ENCODE results near the gene SESTD1. TPM values are rescaled to one million over a fixed set of nuclear protein-coding genes. Genes with fewer than 3 reads are reported as not detected.
"Not testable (repeated sequence)": the region's sequence is repeated elsewhere in the genome, so short reads cannot be mapped to it uniquely, and the experiment has no call there.

Gene SESTD1
- total RNA-seq, 2 experiments from 2014 or later = 2.6 to 2.8 TPM

- POLR2A ChIA-PET = no interaction called here
- CTCF ChIA-PET = no interaction called here
Measured at GRCh38 chr2:179270689-179271088, 6.1 kb upstream of the SESTD1 start.

GRCh38 chr2:179268277-179268925, 3.8 kb upstream of the SESTD1 start:
- CTCF ChIA-PET = no interaction called here
- POLR2A ChIA-PET = interaction anchor here (0.6 to 0.7 kb wide), 2 partner anchors 30 to 723 kb away, joined by 3 to 6 read pairs; no protein-coding TSS in a partner anchor

- CTCF ChIA-PET = no interaction called here
Measured at GRCh38 chr2:179266271-179266670, 1.6 kb upstream of the SESTD1 start.

GRCh38 chr2:179265082-179265510, 464 bp upstream of the SESTD1 start:
- CTCF ChIA-PET = no interaction called here
- POLR2A ChIA-PET = no interaction called here

More at GRCh38 chr2:179266271-179266670, 1.6 kb upstream of the SESTD1 start:
- POLR2A ChIA-PET = no interaction called here

- POLR2A ChIA-PET = interaction anchor here (0.6 kb wide), 1 partner anchor 101 kb away, joined by 5 read pairs; no protein-coding TSS in a partner anchor
Measured at GRCh38 chr2:179263446-179264367, 925 bp downstream of the SESTD1 start.

GRCh38 chr2:179263015-179263414, 1.6 kb downstream of the SESTD1 start:
- POLR2A ChIA-PET = interaction anchor here (0.6 kb wide), 1 partner anchor 100 kb away, joined by 5 read pairs; no protein-coding TSS in a partner anchor

More at GRCh38 chr2:179263446-179264367, 925 bp downstream of the SESTD1 start:
- CTCF ChIA-PET = no interaction called here

GRCh38 chr2:179262077-179262660, 2.5 kb downstream of the SESTD1 start:
- POLR2A ChIA-PET = no interaction called here
- CTCF ChIA-PET = no interaction called here

More at GRCh38 chr2:179263015-179263414, 1.6 kb downstream of the SESTD1 start:
- CTCF ChIA-PET = no interaction called here

- POLR2A ChIA-PET = no interaction called here
- CTCF ChIA-PET = no interaction called here
Measured at GRCh38 chr2:179261151-179261825, 3.3 kb downstream of the SESTD1 start.

- ChIA-PET POLR2A (no interaction called here), CTCF (no interaction called here)
Measured at GRCh38 chr2:179260224-179260623, 4.4 kb downstream of the SESTD1 start.

GRCh38 chr2:179255129-179255528, 9.5 kb downstream of the SESTD1 start:
- ChIA-PET POLR2A (no interaction called here), CTCF (no interaction called here)

GRCh38 chr2:179253226-179253625, 11.4 kb downstream of the SESTD1 start:
- ChIA-PET POLR2A (no interaction called here), CTCF (no interaction called here)

GRCh38 chr2:179252423-179252822, 12.2 kb downstream of the SESTD1 start:
- CTCF ChIA-PET = no interaction called here
- POLR2A ChIA-PET = no interaction called here

GRCh38 chr2:179251870-179252269, 12.8 kb downstream of the SESTD1 start:
- CTCF ChIA-PET = no interaction called here
- POLR2A ChIA-PET = no interaction called here

GRCh38 chr2:179250848-179251504, 13.7 kb downstream of the SESTD1 start:
- CTCF ChIA-PET = no interaction called here
- POLR2A ChIA-PET = no interaction called here

GRCh38 chr2:179250095-179250494, 14.5 kb downstream of the SESTD1 start:
- POLR2A ChIA-PET = no interaction called here

GRCh38 chr2:179248024-179248348, 16.6 kb downstream of the SESTD1 start:
- ChIA-PET CTCF (no interaction called here), POLR2A (no interaction called here)

More at GRCh38 chr2:179250095-179250494, 14.5 kb downstream of the SESTD1 start:
- CTCF ChIA-PET = no interaction called here

GRCh38 chr2:179247318-179248023, 17.2 kb downstream of the SESTD1 start:
- ChIA-PET CTCF (interaction anchor here (0.8 kb wide), 1 partner anchor 124 kb away, joined by 3 read pairs; no protein-coding TSS in a partner anchor), POLR2A (no interaction called here)

- POLR2A ChIA-PET = not testable (repeated sequence)
- CTCF ChIA-PET = interaction anchor here (0.7 kb wide), 1 partner anchor 574 kb away, joined by 4 read pairs; no protein-coding TSS in a partner anchor
Measured at GRCh38 chr2:179245843-179246242, 18.8 kb downstream of the SESTD1 start.

- POLR2A ChIA-PET = no interaction called here
- CTCF ChIA-PET = no interaction called here
Measured at GRCh38 chr2:179243046-179243445, 21.6 kb downstream of the SESTD1 start.

Data from activated CD8-positive, alpha-beta memory T cell treated with anti-CD3 and anti-CD28 coated beads for 36 hours (primary cell).